NCI-H1105 (cell line): ENCODE results near the gene CLPTM1.
A peak's percentile ranks its signal among the peaks of the same experiment; 100 is the strongest.
"Not testable (repeated sequence)": the region's sequence is repeated elsewhere in the genome, so short reads cannot be mapped to it uniquely, and the experiment has no call there.

Experiments used
- DNase-seq: peaks from one replicate; lab custom pipeline; 2025; lab: John Stamatoyannopoulos, UW

The CLPTM1 gene, protein sequence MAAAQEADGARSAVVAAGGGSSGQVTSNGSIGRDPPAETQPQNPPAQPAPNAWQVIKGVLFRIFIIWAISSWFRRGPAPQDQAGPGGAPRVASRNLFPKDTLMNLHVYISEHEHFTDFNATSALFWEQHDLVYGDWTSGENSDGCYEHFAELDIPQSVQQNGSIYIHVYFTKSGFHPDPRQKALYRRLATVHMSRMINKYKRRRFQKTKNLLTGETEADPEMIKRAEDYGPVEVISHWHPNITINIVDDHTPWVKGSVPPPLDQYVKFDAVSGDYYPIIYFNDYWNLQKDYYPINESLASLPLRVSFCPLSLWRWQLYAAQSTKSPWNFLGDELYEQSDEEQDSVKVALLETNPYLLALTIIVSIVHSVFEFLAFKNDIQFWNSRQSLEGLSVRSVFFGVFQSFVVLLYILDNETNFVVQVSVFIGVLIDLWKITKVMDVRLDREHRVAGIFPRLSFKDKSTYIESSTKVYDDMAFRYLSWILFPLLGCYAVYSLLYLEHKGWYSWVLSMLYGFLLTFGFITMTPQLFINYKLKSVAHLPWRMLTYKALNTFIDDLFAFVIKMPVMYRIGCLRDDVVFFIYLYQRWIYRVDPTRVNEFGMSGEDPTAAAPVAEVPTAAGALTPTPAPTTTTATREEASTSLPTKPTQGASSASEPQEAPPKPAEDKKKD

DNA sequence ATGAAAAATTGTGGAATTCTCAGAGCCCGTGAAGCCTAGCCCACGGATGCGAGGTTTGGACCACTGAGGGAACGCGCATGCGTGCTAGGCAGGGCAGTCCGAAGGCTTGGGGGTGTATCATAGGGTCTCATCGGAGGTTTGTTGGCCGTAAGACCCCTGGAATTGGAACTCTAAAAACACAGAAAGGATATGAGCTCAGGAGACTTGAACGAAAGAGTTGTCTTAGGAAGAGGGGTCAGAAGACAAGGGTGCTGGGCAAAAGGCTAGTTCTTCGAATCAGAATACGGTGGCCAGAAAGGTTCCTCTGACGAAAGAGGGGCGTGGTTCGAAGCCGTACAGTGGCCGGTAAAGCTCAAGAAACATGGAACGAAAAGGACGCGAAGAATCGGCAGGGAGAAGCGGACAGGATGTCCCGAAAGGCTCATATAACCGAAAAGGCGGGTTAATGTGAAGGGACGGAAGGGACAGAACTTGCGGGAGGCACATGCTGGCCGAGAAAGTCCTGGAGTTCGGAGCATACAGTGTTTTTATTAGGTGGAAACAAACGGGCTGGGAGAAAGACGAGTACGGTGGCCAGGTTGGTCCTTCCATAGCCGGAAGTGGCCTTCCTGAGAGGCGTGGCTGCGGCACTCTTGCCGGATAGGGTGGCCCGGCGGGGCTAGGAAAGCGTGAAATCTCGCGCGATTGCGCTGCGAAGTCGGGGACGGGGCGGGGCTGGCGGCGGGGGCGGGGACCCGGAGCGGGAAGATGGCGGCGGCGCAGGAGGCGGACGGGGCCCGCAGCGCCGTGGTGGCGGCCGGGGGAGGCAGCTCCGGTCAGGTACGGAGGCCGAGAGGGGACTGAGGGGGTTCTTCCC lies at the start of gene CLPTM1:
CLPTM1 (plus strand) TSS at position 732 of the 856 bp plus-strand sequence; CDS start at position 748, 16 bp downstream.
- DNase-seq: peak; percentile 96

DNA sequence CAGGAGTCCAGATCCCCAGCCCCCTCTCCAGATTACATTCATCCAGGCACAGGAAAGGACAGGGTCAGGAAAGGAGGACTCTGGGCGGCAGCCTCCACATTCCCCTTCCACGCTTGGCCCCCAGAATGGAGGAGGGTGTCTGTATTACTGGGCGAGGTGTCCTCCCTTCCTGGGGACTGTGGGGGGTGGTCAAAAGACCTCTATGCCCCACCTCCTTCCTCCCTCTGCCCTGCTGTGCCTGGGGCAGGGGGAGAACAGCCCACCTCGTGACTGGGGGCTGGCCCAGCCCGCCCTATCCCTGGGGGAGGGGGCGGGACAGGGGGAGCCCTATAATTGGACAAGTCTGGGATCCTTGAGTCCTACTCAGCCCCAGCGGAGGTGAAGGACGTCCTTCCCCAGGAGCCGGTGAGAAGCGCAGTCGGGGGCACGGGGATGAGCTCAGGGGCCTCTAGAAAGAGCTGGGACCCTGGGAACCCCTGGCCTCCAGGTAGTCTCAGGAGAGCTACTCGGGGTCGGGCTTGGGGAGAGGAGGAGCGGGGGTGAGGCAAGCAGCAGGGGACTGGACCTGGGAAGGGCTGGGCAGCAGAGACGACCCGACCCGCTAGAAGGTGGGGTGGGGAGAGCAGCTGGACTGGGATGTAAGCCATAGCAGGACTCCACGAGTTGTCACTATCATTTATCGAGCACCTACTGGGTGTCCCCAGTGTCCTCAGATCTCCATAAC lies 49.6 kb upstream of the CLPTM1 start, which contains the start of gene APOE:
APOE (plus strand) TSS at position 360 of the 724 bp plus-strand sequence. CDS start 829 bp downstream, outside the sequence.
- no peak for DNase-seq

DNA sequence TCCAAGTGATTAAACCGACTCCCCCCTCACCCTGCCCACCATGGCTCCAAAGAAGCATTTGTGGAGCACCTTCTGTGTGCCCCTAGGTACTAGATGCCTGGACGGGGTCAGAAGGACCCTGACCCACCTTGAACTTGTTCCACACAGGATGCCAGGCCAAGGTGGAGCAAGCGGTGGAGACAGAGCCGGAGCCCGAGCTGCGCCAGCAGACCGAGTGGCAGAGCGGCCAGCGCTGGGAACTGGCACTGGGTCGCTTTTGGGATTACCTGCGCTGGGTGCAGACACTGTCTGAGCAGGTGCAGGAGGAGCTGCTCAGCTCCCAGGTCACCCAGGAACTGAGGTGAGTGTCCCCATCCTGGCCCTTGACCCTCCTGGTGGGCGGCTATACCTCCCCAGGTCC lies 47.6 kb upstream of the CLPTM1 start:
- no peak for DNase-seq

DNA sequence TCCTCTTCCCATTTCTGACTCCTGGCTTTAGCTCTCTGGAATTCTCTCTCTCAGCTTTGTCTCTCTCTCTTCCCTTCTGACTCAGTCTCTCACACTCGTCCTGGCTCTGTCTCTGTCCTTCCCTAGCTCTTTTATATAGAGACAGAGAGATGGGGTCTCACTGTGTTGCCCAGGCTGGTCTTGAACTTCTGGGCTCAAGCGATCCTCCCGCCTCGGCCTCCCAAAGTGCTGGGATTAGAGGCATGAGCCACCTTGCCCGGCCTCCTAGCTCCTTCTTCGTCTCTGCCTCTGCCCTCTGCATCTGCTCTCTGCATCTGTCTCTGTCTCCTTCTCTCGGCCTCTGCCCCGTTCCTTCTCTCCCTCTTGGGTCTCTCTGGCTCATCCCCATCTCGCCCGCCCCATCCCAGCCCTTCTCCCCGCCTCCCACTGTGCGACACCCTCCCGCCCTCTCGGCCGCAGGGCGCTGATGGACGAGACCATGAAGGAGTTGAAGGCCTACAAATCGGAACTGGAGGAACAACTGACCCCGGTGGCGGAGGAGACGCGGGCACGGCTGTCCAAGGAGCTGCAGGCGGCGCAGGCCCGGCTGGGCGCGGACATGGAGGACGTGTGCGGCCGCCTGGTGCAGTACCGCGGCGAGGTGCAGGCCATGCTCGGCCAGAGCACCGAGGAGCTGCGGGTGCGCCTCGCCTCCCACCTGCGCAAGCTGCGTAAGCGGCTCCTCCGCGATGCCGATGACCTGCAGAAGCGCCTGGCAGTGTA lies 46.9 kb upstream of the CLPTM1 start:
- DNase-seq: no peak

DNA sequence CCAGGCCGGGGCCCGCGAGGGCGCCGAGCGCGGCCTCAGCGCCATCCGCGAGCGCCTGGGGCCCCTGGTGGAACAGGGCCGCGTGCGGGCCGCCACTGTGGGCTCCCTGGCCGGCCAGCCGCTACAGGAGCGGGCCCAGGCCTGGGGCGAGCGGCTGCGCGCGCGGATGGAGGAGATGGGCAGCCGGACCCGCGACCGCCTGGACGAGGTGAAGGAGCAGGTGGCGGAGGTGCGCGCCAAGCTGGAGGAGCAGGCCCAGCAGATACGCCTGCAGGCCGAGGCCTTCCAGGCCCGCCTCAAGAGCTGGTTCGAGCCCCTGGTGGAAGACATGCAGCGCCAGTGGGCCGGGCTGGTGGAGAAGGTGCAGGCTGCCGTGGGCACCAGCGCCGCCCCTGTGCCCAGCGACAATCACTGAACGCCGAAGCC lies 46.3 kb upstream of the CLPTM1 start:
- DNase-seq: no peak

DNA sequence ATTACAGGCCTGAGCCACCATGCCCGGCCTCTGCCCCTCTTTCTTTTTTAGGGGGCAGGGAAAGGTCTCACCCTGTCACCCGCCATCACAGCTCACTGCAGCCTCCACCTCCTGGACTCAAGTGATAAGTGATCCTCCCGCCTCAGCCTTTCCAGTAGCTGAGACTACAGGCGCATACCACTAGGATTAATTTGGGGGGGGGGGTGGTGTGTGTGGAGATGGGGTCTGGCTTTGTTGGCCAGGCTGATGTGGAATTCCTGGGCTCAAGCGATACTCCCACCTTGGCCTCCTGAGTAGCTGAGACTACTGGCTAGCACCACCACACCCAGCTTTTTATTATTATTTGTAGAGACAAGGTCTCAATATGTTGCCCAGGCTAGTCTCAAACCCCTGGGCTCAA lies 45.4 kb upstream of the CLPTM1 start:
- DNase-seq: no peak

DNA sequence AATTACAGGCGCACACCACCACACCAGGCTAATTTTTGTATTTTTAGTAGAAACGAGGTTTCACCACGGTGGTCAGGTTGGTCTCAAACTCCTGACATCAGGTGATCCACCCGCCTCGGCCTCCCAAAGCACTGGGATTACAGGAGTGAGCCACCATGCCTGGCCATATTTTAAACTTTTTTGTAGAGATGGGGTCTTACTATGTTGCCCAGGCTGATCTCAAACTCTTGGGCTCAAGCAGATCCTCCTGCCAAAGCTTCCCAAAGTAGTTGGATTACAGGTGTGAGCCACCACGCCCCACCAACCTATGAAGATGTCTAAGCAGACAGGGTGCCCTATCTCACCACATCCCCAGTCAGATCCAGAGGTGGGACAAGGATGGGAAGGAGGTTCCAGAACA lies 43.3 kb upstream of the CLPTM1 start:
- not testable (repeated sequence) for DNase-seq

DNA sequence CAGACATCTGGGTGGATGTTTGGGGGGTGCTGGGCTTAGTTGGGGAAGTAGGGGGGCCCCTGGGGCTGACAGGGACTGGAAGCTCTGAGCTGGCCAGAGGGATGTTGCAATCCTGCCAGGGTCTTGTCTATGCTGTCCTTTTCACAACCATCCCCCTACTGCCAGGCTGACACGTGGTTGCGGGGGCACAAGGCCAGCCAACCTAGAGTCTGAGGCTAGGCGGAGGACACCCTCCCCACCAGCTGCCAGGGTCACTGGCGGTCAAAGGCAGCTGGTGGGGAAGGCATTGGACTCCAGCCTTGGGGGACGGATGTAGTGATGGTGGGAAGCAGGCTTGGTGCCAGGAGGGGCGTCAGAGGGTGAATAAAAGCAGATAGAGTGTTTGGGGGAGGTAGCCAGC lies 42.3 kb upstream of the CLPTM1 start:
- DNase-seq: no peak

DNA sequence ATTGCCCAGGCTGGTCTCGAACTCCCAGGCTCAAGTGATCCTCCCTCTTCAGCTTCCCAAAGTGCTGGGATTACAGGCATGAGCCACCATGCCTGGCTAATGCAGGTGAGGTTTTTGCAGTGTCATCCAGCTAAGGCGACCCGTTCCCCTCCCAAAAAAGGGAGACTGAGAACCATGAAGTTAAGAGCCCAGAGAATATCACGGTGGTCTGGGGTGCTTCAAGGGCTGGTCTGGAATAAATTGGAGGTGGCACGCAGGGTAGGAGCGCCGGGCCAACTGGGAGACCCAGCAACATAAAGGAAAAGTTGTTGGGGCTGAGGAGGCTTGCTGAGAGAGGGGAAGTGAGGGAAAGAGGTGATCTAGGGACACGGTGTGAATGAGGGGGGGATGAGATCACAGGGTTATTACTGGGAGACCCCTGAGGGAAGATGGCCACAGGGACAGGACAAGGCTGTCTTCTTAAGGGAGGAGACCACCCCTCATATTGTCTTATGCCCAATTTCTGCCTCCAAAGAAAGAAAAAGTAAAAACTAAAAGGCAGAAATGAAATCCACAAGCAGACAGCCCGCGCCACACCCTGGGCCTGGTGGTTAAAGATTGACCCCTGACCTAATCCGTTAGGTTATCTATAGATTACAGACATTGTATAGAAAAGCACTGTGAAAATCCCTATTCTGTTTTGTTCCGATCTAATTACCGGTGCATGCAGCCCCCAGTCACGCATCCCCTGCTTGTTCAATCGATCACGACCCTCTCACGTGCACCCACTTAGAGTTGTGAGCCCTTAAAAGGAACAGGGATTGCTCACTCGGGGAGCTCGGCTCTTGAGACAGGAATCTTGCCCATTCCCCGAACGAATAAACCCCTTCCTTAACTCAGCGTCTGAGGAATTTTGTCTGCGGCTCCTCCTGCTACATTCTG lies 41.4 kb upstream of the CLPTM1 start:
- DNase-seq: not testable (repeated sequence)

DNA sequence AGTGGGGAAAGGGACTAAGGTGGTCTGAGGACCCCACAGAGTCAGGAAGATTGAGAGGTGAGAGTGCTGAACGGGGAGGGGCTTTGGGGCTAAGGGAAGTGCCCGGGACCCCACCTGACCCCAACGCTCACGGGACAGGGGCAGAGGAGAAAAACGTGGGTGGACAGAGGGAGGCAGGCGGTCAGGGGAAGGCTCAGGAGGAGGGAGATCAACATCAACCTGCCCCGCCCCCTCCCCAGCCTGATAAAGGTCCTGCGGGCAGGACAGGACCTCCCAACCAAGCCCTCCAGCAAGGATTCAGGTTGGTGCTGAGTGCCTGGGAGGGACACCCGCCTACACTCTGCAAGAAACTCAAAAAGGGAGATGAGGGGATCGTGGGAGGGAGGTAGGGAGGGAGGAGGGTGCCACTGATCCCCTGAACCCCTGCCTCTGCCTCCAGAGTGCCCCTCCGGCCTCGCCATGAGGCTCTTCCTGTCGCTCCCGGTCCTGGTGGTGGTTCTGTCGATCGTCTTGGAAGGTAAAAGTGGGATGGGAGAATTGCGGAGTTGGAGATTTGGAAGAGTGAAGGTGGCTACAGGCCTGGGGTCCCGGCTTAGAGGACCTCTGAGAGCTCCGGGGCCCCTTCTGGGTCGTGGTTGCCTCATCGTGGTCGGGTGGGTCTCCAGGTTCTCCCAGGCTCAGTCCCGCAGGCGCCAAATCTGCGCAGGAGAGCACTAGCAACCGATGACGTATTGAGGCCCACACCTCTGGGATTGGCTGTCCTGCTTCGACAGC lies 40.6 kb upstream of the CLPTM1 start, which contains the start of gene APOC1:
APOC1 (plus strand) TSS at position 176 of the 774 bp plus-strand sequence; CDS start at position 460, 284 bp downstream.
- peak; percentile 76 for DNase-seq

DNA sequence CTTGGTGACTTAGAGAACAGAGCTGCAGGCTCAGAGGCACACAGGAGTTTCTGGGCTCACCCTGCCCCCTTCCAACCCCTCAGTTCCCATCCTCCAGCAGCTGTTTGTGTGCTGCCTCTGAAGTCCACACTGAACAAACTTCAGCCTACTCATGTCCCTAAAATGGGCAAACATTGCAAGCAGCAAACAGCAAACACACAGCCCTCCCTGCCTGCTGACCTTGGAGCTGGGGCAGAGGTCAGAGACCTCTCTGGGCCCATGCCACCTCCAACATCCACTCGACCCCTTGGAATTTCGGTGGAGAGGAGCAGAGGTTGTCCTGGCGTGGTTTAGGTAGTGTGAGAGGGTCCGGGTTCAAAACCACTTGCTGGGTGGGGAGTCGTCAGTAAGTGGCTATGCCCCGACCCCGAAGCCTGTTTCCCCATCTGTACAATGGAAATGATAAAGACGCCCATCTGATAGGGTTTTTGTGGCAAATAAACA lies 30.9 kb upstream of the CLPTM1 start:
- DNase-seq: no peak

DNA sequence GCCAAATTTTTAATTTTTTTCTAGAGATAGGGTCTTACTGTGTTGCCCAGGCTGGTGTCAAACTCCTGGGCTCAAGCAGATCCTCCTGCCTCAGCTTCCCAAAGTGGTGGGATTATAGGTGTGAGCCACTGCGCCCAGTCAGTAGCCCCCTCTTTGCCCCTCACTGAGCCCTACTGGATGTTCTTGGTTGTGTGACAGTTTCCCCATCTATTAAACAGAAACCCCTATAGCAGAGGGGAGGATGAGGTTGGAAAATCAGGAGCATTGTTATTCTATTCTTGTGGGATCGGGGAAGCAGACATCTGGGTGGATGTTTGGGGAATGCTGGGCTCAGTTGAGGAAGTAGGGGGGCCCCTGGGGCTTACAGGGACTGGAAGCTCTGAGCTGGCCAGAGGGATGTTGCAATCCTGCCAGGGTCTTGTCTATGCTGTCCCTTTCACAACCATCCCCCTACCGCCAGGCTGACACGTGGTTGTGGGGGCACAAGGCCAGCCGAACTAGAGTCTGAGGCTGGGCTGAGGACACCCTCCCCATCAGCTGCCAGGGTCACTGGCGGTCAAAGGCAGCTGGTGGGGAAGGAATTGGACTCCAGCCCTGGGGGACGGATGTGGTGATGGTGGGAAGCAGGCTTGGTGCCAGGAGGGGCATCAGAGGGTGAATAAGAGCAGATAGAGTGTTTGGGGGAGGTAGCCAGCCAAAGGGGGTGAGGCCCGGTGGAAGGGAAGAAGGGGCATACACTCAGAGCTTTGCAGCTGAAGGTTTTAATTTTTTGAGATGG lies 29.9 kb upstream of the CLPTM1 start:
- no peak for DNase-seq

DNA sequence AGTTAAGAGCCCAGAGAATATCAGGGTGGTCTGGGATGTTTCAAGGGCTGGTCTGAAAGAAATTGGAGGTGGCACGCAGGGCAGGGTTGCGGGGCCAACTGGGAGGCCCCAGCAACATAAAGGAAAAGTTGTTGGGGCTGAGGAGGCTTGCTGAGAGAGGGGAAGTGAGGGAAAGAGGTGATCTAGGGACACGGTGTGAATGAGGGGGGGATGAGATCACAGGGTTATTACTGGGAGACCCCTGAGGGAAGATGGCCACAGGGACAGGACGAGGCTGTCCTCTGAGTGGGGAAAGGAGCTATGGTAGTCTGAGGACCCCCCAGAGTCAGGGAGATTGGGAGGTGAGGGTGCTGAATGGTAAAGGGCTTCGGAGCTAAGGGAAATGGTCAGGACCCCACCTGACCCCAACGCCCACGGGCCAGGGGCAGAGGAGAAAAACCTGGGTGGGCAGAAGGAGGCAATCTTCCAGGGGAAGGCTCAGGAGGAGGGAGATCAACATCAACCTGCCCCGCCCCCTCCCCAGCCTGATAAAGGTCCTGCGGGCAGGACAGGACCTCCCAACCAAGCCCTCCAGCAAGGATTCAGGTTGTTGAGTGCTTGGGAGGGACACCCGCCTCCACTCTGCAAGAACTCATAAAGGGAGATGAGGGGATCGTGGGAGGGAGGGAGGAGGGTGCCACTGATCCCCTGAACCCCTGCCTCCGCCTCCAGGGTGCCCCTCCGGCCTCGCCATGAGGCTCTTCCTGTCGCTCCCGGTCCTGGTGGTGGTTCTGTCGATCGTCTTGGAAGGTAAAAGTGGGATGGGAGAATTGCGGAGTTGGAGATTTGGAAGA lies 28.7 kb upstream of the CLPTM1 start:
- not testable (repeated sequence) for DNase-seq

DNA sequence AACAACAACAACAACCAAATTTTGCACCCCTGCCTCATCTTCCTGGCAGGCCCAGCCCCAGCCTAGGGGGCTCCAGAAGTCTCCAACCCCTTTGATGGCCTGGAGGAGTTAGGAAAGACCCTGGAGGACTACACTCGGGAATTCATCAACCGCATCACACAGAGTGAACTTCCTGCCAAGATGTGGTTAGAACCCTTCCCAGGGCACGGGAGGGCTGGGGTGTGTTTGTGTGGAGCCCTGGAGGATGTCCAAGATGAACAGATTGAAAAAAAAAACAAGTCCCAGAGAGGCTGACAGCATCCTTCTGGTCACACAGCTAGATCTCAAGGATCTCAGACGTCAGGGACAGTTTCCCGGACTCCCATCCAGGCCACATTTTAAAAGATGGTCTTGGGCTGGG lies 27.4 kb upstream of the CLPTM1 start:
- DNase-seq: no peak

DNA sequence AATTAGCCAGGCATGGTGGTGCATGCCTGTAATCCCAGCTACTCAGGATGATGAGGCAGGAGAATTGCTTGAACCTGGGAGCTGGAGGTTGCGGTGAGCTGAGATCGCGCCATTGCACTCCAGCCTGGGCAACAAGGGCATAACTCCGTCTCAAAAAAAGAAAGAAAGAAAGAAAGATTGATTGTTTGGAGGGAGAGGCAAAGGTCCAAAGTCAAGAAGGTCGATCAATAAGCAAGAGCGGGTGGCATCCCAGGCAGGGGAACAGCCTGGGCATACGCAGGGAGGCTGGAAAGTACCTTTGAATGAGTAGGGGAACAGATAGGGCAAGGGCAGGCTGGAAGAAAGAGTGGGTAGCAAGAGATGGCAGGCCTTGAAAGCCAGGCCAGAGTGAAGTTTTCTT lies 25.1 kb upstream of the CLPTM1 start:
- no peak for DNase-seq

DNA sequence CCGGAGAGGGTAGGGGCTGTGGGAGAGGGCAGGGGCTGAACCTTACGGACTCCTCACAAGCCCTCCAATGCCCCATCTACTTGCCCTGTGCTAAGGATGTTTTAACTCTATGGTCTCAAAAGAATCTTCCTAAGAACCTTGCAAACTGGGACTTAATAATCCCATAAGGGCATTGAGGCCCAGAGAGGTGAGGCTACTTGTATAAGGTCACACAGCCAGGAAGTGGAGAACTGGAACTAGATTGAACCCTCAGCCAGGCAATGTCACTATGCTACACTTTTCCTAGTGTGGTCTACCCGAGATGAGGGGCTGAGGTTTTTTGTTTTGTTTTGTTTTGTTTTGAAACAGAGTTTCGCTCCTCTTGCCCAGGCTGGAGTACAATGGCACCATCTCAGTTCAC lies 23.6 kb upstream of the CLPTM1 start:
- no peak for DNase-seq

DNA sequence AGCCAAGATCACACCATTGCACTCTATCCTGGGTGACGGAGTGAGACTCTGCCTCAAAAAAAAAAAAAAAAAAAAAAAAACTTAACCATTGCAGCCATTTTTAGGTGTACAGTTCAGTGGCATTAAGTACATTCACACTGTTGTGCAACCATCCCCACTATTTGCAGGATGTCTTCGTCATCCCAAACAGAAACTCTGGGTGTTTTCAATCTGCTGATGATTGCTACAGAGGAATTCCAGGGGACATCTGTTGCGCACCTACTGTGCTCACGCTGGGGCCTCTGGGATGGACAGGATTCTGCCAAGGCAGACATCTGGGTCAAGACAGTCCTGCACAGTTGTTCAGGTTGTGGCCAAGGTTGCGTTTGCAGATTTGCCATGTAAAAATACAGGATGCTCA lies 15.5 kb upstream of the CLPTM1 start:
- no peak for DNase-seq
